IPS-NIHi7 (cell line): ENCODE data around the gene KRT37.

Experiments used
- DNase-seq: peaks from one replicate; pipeline ENCODE4 v3.0.0; 2012; ENCODE audit warnings: mixed read lengths; ENCODE audit errors: extremely low spot score

KRT37 gene

DNA sequence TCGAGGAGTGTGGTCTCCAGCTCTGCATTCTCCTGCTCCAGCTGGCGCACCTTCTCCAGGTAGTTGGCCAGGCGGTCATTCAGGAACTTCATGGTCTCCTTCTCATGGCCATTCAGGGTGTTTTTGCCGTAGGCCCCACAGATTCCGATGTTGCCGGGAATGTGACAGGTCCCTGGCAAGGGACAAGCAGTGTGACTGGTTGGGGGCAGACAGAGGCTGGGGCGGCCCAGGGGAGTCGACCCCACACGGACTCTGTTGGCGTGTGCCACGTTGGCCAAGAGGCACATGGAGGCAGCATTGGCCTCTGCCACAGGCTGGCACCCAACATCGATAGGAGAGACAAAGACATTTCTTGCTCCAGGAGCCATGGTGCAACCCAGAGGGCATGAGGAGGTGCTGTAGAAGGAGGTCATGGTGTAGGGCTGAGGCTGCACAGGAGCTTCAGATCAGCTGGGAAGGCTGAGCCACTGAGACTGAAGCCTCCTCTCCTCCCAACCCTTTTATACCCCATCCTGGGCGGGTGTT lies at the start of gene KRT37:
KRT37 (minus strand) TSS at position 475 of the 525 bp plus-strand sequence; CDS start at position 413, 62 bp downstream.
- DNase-seq = no peak

DNA sequence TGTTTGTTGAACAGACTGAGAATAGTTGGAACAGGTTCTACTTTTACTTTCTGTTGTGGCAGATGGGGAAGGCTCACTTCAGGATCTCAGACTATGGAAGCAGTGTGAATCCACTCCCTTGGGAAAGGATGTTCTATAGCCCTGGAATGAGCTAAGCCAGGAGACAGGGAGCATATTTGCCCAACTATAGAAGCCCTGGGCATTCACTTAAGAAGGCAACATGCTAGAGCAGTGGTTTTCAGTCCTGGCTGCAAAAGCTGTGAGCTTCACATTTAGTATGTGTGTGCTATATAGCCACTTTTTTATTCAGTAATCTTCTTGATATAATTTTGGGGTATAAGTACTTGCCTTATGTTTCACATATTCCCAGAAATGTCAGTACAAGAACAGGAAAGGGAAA lies 44.0 kb upstream of the KRT37 start:
- no peak for DNase-seq

GRCh38 chr17:41467561-41467960 lies 43.2 kb upstream of the KRT37 start:
- DNase-seq = no peak

- DNase-seq = no peak
These were observed 42.6 kb upstream of the KRT37 start, which contains the start of gene KRT32 for GRCh38 chr17:41466988-41467387. TSS of gene KRT32 (minus strand) at chr17:41467386. CDS start at chr17:41467325, 61 bp downstream.

DNA sequence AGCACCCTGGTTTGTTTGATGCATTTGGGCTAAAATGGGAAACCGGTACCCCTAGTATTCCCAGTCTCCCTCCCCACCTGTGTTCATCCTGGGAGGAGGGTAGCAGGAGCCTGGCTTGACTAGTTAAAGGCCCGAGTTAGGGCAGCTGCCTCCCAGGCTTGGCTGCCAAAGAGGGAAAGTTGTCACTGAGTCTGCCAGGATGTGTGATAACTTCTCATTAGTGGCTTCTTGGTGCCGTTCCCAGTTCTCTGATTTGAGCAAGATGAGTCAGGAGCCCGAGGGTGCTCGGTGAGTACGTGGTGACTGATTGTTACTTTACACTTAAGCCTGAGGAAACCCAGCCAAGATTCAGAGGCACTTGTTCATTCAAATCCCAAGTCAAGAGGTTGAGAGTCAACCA lies 40.3 kb upstream of the KRT37 start:
- DNase-seq = no peak

DNA sequence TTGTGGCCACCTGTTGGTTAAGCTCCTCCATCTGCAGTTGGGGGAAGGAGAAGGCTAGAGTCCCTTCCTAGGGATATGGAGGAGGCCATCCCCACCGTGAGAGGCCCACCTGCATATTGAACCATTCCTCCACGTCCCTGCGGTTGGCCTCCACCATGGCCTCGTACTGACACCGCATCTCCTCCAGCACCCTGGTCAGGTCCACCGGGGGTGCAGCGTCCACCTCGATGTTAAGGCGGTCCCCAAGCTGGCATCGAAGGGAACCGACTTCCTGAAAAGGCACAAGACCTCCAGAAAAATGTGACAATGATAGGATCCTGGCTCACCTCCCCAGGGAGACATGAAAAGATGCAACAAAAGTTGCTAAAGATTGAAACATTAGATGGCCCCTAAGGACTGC lies 39.8 kb upstream of the KRT37 start:
- DNase-seq = no peak

- no peak for DNase-seq
These were observed 39.4 kb upstream of the KRT37 start for GRCh38 chr17:41463746-41464145.

DNA sequence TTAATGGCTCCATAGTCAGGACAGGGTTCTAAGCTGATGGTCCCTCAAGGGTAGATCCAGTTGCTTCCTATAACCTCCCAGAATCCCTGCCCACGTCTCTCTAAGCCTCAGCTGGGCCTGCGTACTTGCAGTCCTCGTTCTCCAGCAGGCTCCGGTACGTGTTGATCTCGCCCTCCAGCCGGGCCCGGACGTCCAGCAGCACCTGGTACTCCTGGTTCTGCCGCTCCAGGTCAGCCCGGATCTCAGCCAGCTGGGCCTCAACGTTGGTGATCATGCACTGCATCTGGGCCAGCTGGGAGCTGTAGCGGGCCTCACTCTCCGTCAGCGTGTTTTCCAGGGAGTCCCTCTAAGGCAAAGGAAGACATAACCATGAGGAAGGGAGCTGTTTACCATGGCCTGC lies 38.3 kb upstream of the KRT37 start:
- no peak for DNase-seq

DNA sequence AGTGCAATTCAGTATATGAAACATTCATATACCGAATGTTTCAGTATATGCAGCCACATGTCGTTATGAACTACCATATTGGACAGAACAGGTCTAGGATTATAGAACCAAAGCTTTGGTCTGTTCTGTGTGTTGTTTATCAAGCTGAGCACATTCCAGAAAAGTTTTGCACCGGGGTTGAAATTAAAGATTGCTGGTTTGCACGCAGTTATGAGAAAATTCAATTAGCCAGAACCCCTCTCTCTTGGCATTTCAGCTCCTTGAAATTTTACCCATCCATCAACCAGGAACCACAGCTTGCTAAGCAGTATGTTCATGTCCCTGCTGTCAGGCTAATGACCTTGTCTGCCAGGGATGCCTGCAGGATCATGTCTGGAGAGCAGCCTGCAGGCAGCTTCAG lies 33.3 kb upstream of the KRT37 start:
- no peak for DNase-seq

DNA sequence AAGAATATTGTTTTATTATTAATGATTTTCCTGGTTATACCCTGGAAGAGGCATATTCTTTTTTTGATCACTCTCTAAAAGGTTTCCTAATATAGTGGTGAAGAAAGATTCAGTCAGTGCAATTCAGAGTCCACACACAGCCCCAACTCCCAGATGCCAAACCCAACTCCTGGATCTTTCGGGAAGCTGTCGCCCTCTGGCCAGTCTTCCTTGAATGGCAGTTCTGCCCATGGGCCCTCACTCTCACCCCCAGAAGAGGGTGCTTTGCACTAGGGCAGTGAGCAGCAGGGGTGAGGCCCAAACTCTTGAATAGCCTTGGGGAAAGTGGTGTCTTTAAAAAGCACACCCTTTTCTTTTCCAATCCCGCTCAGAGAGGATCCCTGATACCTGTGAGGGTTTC lies 31.8 kb upstream of the KRT37 start:
- peak; percentile 57 for DNase-seq

- no peak for DNase-seq
These were observed 30.9 kb upstream of the KRT37 start for GRCh38 chr17:41455236-41455635.

GRCh38 chr17:41453066-41453465 lies 28.7 kb upstream of the KRT37 start:
- no peak for DNase-seq

GRCh38 chr17:41452281-41452680 lies 27.9 kb upstream of the KRT37 start:
- DNase-seq = no peak

DNA sequence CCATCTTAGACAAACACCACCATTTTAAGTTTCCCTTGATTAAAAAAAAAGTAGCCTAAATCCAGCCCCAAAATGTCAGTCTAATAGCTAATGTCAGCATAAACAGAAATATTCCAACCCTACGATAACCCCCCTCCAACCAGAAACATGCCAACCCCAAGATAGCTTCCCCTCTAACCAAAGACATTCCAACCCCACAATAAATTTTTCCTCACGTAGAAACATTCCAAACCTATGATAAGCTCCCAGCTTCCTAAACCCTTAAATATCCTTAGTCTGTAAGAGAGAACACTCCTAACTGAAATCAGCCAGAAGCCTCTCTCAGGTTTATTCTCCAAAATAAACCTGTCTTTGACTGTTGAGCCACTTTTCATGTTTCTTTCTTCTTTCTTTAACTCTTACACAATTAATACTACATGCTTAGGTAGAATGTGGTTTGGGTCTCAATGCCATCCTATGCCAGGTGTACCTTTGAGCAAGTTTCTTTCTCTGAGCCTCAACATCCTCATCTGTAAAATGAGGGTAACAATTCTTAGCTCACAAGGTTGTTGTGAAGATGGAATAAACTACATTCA lies 26.9 kb upstream of the KRT37 start:
- no peak for DNase-seq

DNA sequence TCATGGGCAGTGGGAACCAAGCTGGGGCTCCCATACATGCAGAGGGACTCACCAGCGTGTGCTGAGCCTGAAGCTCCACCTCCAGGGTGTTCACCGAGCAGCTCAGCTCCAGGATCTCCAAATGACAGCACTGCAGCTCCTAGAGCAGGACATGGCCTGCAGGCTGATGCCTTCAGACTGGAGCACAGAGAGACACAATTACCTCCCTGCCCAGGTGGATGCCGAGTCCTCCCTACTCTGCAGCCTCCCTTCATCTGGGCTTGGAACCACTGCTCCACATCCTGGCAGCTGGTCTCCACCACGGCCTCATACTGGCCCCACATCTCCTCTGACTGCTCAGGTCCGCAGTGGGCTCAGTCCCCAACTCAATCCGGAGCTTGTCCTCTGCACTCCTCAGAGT lies 24.6 kb upstream of the KRT37 start:
- DNase-seq = no peak

- DNase-seq = no peak
These were observed 24.1 kb upstream of the KRT37 start for GRCh38 chr17:41448506-41448905.

DNA sequence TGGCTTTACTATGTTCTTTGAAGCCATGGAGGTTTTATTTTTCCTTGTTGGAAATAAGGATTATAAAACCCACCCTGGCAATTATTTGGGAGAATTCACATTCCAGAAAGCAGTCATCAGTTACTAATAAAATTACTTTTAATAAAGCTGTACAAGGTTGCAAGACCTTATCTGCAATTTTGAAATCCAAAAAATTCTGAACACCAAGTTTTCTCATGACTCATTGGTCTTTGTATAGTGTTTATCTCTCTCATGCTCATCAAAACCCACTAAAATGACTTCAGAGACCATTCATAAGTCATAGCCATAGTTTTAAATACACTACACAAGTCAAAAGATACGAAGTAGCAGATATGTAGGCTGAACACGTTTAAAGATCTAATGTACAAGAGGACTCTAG lies 22.4 kb upstream of the KRT37 start:
- DNase-seq = no peak

GRCh38 chr17:41444640-41445039 lies 20.3 kb upstream of the KRT37 start:
- no peak for DNase-seq

DNA sequence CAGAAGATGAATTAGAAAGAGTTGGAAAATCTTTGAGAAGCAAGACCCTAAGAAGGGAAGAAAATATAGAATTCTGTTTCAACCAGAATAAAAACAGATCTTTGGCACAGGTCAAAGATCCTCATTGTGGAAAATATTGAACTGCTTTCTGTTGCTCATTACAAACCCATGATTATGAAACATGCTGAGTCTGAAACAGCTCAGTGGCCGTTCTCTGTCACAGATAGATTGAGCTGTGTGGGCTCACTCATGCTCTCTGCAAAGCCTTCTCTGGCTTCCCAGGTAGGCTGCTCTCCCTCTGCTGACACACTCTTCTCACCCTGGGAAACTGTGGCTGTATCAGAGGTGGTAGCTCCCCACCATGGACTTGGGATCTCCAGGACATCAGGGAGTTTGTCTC lies 19.8 kb upstream of the KRT37 start:
- no peak for DNase-seq

DNA sequence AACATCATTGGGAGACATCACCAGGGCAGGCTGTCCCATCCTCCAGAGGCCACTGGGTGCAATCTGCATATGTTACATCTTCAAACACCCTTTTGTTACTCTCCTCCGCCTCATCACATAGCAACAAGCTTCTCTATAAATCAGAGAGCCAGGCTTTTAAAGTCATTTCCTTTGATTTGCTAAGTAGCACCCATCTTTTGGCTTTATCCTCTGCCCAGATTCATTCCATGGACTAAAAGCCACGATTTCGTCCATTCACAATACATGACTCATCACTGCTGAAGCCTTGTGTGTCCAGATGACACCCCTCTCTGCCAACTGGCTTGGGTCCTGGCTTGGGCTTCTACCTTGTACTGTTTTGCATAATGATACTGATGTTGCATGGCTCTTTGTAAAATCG lies 18.4 kb upstream of the KRT37 start:
- no peak for DNase-seq

- no peak for DNase-seq
These were observed 16.2 kb upstream of the KRT37 start, which contains the start of gene KRT38 for GRCh38 chr17:41440531-41441033. TSS of gene KRT38 (minus strand) at chr17:41440983. CDS start at chr17:41440921, 62 bp downstream.

DNA sequence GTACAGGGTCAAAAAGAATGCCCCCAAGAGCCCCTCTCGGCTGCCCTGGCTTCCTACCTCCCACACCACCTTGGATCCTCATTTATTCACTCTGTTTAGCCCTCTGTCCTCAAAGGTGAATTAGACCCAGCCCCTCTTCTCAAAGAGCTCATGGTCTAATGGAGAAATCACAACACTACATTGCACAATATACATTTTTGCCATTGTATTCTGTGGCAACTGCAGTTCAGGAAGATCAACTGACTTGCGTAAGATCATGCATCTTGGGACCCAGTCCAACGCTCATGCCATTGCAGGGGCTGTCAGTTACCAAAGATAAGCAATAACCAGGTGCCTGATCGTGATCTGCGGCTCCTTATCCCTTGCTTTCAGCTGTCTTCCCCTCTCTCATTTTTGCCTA lies 15.0 kb upstream of the KRT37 start:
- no peak for DNase-seq

GRCh38 chr17:41437769-41438168 lies 13.4 kb upstream of the KRT37 start:
- no peak for DNase-seq

GRCh38 chr17:41437254-41437653 lies 12.9 kb upstream of the KRT37 start:
- DNase-seq = no peak
